ENCODE results near the gene MRPL43. TPM values are rescaled to one million over a fixed set of nuclear protein-coding genes. Genes with fewer than 3 reads are reported as not detected.
A peak's percentile ranks its signal among the peaks of the same experiment; 100 is the strongest.

The MRPL43 gene
- total RNA-seq, 1 donor from 2014 or later = 37.9 TPM

DNA sequence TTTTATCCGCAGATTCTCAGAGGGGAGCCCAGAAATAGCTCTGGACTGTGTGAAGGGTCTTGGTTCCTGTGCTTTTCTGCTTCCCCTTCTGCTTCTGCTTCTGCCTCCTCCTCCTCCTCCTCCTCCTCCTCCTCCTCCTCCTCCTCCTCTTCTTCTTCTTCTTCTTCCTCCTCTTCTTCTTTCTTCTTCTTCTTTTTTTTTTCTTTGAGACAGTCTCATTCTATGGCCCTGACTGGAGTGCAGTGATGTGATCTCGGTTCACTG, 32.1 kb upstream of the MRPL43 start:
- no peak for DNase-seq

DNA sequence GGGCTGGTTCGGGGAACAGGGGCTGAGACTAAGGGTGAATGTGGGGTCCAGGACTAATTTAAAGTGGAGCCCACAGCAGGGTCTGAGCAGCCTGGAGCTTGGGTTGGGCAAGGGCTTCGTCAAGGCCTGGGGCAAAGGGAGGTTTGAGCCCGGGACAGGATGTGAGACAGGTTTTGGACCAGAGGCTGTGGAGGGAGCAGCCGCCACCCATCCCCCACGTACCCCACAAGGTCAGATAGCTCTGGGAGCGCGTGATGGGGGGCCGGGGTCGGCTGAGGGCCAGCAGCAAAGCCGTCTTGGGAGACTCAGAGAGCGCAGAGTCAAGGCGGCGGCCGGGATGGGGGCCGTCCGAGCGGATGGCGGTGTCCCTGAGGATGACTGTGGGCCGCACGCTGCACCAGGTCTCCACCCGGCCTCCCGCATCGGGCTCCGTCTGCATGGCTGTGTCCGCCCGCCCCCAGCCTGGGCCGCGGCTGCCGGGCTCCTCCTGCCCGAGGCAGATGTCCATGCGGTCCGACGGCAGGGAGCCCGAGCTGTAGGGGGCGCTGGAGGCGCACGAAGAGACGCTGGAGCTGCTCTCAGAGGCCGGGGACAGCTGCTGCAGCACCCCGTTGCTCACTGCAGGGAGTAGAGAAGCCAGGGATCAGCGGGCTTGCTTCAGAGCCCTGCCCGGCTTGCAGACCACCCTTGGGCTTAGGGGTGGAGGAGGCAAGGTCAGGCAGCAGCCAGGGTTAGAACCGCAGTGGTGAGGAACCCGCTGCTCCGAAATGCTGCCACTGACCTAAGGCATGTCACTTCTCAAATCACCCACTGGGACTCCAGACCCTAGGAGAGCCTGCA, 31.5 kb upstream of the MRPL43 start:
- peak; percentile 18 for DNase-seq

DNA sequence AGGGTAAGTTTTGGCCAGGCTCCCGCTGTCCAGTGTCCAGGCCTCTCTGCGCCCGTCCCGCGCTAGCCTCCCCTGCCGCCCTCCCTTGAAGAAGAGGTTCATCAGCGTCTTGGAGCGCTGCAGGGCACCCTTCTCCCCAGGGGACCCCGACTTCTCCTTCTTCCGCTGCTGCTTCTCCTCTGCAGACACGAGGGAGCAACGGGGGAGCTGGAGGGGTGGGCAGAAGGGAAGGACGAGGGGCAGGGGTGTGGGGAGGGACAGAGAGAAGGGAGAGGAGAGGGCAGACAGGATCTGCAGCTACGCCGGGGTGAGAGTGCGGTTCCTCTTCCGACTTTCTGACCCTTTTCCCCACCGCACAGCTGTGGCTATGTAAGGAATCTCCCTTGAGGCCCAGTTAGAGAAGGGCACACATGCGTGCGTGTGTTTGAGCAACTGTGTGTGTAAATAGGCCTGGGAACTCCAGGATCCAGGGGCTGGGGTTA, 30.9 kb upstream of the MRPL43 start:
- DNase-seq = no peak

DNA sequence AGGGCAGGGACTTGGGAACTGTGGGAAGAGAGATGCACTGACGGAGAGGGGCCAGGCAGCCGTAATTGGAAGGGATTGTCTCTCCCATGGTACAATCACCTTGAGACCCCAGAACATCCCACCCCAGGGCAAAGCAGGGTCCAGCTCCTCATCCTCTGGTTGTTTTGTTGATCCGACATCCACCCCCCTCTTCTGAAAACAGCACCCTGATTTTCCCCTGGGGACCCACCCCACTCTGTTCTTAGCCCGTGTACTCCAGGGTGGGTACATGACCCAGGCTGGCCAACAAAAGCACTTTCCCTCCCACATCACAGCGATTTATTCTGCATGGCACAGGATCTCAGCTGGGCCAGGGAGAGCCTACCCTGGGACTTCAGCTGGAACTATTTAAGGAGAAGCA, 29.5 kb upstream of the MRPL43 start:
- DNase-seq = no peak

DNA sequence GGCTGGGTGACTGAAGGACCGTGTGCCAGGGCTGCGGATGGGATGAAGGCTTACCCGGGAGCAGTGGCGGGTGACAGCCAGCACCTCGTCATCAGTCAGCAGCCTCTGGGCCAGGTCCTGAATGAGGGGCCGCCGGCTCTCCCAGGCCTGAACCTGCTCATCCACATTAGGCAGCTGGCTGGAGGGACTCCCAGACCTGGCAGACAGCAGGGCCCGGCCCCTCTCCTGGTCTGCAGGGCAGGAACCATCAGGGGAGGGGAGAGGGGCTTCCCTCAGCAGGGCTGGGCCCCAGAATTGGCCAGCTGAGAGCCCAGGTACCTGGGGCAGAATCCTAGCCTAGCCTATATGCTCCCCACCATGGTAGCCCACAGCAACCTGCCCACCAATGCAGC, 28.3 kb upstream of the MRPL43 start:
- DNase-seq = no peak

DNA sequence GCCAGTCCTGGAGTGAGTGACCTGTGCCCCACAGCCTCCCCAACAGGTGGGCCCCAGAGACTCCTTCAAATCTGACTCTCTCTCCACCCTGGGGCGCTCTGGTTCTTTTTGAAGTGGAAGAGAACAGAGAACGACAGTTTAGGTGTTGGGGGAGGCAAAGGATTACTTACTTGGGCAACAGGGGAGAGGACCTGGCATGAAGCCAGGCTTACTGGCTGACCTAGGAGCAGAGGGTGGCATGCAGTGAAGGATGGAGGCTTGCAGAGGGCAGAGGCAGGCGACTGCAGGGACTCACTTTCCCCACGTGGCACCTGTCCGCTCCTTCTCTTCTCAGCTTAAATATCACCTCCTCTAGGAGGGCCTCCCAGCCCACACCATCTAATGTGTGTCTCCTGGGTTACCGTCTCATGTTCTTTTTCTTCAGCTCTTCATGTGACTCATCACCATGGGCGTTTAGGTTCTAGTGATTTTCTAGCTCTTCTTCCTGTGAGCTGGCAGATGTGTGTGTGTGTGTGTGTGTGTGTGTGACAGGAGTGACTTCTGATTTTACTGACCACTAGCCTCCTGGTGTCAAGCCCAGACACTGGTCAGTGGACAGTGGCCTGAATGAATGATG, 27.8 kb upstream of the MRPL43 start:
- no peak for DNase-seq

DNA sequence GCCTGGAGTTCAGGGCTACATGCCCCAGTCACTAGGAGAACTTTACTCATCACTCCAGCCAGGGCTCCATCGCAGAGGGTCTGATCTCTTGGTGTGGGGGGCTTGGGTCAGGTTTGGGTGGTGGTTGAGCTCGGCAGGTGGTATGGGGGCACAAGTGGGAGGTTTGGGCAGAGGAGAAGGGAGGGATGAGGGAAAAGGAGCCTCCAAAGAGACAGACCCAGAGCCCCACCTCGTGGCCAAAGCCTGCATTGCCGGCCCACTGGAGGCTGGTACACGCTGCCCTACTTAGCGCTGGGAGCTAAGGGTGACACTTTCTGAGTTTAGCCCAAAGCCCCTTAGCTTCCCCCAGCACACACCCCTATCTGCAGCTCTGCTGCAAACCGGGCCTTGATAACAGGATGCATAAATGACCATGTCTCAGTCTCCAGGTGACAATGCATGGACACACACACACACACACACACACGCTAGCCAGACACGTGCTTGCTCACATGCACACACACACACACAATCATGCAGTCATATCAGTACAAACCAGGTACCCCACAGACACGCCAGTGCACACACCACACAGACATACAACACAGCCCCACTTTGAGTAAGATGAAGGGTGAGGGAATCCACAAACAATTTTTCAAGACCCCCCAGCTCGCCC, 27.1 kb upstream of the MRPL43 start:
- peak; percentile 64 for DNase-seq

DNA sequence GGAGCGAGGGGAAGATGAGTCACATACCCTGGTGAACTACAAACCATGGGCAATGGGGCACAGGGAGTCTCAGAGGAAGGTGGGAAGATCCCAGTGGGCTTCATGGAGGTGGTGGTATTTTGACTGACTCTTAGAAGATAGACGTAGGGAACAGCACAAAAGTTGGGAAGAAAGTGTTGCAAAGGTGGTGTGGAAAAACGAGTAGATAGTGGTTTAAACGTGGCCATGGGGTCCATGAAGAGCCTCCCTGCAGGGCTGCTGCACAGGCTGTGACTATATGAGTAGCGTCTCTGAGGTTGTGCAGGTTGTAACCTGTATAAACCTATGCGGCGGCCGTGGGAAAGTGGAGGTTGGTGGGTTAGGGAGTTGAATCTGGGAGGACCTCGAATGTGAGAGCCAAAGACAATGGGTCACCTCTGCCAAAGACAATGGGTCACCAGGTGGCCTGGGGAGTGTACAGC, 26.1 kb upstream of the MRPL43 start:
- no peak for DNase-seq

DNA sequence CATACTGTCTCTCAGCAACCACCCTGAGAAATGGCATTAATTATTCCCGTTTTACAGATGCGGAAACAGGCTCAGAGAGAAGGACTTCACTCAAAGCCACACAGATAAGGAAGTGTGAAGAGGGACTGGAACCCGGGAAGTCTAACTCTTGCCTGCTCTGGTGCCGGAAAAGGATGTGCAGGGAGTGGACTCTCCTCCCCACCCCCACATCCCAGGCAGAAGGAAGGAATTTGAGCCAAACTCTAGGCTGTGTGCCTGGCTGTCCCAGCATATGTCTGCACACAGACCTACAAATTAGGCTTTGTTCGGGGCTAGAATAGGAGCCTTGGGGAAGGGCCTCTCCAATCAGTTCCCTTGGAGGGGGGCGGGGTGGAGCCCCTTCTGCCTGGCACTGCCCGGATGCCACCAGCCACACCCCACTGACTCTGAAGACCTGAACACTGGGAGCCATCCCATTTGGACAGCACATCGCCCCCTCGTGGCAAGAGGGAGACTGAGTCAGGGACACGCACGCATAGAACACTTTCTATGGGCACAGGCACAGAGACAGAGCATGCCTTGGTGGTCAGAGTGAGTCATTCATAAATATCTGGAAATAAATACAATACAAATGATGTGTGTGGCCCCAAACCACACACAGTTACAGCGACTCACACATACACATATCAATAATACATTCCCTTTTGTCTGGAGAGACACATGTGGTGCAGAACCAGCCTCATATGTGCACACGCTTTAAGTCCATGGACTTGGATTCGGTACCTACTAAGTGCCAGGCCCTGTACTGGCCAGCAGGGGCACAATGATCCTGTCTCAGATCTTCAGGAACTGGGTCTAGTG, 25.4 kb upstream of the MRPL43 start:
- peak; percentile 85 for DNase-seq

DNA sequence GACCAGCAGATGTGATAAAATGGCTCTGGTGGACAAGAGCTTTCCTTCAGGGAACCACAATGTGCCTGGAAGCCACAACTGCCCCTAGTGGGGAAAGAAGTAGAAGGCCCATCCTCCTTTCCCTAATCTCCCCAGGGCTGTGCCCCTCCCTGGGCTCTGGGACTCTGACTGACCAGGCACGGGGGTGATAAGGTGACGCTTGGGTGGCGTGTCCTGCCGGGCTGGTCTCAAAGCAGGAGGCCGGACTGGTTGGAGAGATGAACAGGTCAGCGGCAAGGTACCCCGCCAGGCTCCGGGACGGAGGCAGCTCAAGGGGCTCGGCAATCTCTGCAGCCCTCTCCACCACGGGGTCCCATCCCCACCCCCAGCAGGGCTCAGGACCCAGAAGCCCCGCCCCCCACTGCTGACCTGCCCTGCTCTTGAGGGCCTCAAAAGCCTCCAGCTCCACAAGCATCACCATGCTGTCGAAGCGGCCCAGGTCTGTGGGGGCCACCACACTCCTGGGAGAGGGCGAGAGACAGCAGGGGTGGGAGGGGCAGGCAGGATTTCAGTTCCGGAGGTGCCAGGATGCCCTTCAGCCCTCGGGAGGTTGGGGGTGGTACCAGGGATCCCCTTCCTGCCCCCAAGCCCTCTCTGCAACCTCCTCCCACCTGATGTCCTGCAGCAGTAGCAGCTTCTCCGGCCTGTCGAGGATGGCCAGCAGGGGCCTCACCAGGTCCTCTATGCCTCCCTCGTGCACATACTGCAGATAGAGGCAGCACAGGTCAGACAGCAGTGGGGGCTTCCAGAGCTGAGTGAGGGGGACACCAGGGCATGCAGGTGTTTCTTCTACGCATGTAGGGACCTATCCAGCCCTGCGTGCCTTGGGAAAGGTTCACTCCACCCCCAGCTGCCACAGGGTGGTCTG, 24.5 kb upstream of the MRPL43 start:
- DNase-seq = no peak

DNA sequence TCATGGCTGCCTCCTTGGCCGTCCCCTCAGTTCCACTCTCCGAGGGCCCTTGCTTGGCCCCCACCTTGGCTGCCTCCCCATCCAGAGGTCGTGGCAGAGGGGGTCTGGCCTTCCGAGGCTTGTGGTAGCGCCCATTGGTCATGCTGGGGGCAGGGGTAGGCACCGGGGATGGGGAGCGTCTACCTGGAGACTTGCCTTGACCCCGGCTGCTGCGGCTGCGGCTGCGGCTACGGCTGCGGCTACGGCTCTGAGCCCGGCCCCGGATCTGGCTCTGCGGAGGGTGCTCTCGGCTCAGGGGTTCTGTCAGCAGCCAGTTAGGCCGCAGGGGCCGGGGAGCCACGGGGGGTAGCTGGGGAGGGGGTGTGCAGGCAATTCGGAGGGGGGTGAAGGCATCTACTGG, 23.0 kb upstream of the MRPL43 start:
- DNase-seq = no peak

DNA sequence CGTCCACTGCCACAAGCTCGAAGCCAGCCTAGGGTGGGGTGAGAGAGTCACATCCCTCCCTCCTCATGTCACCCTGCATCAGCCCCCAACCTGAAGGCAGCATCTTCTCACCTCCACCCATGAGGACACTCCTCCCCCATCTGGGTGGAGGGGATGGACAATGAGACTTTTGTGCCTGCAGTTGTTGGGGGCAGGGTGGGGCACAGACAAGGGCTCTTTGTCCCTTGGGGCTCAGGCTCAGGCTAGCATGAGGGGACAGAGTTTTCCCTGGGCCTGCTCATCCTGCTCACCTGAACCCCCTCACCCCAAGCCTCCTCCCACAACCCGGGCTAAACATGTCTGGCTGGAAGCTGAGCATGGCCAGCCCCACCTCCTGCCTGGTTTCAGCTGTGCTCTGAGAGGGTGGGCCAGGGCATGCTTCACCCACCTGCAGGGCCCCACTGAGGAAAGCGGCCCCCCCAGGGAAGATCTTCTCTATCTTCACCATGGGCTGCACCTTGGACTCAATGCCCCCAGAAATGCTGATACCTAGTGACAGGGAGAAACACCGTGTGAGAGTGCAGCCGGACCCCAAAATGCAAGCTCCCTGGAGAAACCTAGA, 21.6 kb upstream of the MRPL43 start:
- DNase-seq = peak; percentile 50

DNA sequence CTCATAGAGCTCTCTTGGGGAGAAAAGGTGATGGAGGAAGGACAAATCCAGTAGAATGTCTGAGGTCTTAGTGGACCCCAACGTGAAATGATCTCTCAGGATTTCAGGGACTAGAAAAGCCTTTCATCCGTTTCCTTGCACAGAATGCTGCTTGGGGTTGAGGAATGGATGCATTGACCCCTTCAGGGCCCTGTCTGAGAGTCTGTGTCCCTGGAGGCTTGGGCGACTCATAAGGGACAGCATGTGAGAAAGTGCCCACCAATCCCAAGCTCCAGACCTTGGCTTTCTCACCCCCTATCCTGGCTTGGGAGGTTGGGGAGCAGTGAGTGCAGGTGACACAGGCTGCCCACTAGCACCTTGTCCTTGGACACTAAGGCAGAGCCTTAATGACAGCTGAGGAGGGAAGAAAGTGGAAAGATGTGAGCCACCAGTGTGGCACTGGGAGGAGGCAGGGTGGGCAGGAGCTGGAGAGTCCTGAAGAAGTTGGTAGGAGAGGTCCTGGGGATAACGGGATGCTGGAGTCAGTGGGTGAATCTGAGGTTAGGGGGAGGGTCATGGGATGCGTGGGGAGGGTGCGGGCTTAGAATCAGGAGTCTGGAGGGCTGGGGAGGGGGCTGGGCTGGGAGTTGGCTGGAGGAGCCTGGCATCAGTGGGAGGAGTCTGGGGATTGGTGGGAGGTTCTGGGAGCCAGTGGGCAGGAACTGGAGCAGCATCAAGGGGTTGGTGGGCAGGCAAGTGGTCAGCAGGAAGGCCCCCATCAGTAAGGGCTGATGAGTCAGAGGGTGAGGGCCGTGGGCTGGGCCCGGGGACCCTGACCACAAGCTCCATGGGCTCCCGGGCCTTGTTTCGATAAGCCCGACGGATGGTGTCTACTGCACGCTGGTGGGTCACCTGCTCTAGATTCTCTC, 20.9 kb upstream of the MRPL43 start:
- no peak for DNase-seq

DNA sequence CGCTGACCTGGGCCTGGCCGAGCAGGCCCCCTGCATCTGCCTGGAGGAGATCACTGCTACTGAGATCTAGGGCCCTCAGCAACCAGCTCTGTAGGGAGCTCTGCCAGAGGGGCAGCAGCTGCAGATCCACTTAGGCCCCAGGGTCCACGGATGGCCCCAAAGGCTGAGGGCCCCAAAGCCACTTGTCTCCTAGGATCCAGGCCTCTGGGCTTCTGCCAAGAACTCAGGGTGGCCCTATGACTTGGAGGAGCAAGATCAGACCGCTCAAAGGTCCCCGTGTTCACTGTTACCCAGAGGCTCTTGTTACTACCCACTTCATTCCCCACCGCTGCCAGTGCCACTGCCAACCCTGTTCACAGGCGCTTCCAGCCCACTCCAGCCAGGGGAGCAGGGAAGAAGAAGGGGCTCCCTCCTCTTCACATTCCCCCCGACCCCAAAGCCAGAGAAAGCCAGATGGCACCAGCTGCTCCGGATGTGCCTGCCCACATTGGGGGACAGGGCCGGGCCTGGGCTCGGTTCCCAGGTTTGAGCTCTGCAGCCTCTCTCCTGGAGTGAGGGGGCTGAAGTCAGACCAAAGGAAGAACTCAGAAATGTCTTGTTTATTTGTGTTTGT, 19.9 kb upstream of the MRPL43 start:
- DNase-seq = no peak

DNA sequence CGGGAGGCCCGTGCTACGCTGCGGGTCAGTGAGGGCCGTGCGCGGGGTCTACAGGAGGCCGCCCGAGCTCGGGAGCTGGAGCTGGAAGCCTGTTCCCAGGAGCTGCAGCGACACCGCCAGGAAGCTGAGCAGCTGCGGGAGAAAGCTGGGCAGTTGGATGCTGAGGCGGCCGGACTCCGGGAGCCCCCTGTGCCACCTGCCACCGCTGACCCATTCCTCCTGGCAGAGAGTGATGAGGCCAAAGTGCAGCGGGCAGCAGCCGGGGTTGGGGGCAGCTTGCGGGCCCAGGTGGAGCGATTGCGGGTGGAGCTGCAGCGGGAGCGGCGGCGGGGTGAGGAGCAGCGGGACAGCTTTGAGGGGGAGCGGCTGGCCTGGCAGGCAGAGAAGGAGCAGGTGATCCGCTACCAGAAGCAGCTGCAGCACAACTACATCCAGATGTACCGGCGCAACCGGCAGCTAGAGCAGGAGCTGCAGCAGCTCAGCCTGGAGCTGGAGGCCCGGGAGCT, 19.3 kb upstream of the MRPL43 start:
- no peak for DNase-seq

DNA sequence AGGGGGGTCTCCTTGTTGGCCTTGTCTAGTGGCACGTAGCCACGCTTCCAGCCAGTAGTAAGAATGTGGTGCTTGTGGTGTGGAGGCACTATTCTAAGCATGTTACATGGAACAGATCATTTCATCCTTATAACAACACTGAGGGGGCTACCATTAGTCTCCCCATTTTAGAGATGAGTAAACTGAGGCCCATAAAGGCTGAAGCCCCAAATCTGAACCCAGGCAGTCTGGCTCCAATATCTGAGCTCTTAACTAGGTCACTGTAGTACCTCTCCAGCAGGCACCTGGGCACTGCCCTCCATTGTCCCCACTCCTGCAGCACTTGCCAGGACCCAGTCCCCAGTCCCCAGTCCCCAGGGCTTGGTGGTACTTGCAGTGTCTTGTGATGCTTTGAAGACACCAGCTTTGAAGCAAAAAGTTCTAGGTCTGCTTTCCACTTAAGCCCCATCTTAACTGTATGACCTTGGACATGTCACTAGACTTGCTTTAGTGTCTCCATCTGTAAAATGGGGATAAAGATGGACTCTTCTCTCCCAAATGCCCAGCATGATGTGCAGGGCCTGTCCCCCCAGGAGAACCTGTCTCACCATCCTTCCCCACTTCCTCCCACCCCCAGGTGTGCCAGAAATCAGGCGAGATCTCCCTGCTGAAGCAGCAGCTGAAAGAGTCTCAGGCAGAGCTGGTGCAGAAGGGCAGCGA, 18.7 kb upstream of the MRPL43 start:
- DNase-seq = no peak

DNA sequence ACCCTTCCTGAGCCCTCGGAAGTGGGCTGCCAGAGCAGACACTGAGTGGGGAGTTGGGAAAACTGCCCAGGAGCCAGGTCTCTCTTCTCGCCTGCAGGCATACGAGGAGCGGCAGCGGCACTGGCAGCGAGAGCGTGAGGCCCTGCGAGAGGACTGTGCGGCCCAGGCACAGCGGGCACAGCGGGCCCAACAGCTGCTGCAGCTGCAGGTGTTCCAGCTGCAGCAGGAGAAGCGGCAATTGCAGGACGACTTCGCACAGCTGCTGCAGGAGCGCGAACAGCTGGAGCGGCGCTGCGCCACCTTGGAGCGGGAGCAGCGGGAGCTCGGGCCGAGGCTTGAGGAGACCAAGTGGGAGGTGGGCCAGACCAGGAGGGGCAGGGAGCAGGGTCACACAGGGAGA, 18.1 kb upstream of the MRPL43 start:
- no peak for DNase-seq

DNA sequence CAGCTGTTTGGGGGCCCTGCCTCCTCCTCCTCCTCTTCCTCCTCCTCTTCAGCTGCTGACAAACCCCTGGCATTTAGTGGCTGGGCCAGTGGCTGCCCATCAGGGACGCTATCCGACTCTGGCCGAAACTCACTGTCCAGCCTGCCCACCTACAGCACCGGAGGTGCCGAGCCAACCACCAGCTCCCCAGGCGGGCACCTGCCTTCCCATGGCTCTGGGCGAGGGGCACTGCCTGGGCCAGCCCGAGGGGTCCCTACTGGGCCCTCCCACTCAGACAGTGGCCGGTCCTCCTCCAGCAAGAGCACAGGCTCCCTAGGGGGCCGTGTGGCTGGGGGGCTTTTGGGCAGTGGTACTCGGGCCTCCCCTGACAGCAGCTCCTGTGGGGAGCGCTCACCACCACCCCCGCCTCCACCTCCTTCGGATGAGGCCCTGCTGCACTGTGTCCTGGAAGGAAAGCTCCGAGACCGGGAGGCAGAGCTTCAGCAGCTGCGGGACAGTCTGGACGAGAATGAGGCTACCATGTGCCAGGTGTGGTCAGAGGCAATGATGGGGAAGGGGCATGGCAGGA, 16.4 kb upstream of the MRPL43 start:
- DNase-seq = no peak

All from occipital lobe (tissue), 2 donors.